ENCODE data around the gene CEBPB.

GRCh38 chr20:50219600-50219999, 29.0 kb downstream of the CEBPB start:
- TF ChIP-seq, protein P1, sequence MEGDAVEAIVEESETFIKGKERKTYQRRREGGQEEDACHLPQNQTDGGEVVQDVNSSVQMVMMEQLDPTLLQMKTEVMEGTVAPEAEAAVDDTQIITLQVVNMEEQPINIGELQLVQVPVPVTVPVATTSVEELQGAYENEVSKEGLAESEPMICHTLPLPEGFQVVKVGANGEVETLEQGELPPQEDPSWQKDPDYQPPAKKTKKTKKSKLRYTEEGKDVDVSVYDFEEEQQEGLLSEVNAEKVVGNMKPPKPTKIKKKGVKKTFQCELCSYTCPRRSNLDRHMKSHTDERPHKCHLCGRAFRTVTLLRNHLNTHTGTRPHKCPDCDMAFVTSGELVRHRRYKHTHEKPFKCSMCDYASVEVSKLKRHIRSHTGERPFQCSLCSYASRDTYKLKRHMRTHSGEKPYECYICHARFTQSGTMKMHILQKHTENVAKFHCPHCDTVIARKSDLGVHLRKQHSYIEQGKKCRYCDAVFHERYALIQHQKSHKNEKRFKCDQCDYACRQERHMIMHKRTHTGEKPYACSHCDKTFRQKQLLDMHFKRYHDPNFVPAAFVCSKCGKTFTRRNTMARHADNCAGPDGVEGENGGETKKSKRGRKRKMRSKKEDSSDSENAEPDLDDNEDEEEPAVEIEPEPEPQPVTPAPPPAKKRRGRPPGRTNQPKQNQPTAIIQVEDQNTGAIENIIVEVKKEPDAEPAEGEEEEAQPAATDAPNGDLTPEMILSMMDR (IDR thresholded peaks at IDR 0.05): no peak
- TF ChIP-seq POLR2A (IDR thresholded peaks at IDR 0.05): no peak
